ENCODE data around the gene PPP2R5D. TPM values are rescaled to one million over a fixed set of nuclear protein-coding genes. Genes with fewer than 3 reads are reported as not detected.
A peak's percentile ranks its signal among the peaks of the same experiment; 100 is the strongest.
"Not testable (repeated sequence)": the region's sequence is repeated elsewhere in the genome, so short reads cannot be mapped to it uniquely, and the experiment has no call there.

The PPP2R5D gene
- total and polyA plus RNA-seq, 4 donors = 42.9 to 86.8 (median 68.4) TPM

DNA sequence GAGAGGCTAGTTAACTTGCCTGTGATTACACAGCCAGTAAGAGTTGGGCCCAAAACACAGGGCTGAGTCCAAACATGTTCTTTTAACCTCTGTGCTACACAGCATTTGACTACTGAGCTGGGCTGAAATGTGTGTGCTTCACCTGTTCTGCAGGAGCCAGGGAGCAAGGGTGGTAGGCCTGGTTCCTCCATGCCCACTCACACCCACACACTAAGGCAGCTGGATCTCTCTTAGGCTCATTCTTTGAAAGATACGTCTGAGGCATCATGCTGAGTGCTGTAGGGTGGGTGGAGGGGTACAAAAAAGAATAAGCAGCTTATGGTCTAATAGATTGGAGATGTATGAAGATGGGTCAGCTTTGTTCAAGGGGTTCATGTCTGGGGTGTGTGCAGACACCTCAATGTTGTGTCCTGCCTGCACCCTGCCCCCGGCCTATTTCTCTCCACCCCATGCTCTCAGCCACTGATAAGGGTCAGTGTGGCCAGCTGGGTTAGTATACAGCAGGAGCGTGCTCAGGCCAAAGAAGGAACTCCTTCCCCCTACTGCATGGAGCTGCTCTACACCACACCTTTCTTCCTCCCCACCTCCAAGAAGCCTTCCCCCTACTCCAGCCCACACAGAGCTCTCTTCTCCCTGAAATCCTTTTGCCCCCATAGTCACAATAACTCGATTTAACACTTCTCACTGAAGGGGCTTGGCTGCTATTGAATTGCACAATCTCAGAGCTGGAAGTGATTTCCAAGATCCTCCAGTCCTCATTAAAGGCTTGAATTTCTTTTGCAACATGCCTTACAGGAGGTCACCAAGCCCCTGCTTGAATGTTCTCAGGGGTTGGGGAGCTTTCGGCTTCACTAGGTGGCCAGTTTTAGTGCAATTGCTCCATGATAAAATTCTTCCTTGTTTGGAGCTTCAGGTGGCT is 3.4 kb downstream of the PPP2R5D start:
- no peak overlapping the region for H3K27ac ChIP-seq (ENCODE audit: low read depth, low read length)
- H3K27me3 ChIP-seq (ENCODE audit: control insufficient read depth, insufficient read depth, low read length) = no peaks in the 10 kb centered on the region
- 75% methylated on average over 3 of the region's 5 CpGs for WGBS (ENCODE audit: insufficient coverage)
- DNase-seq (ENCODE audit: low read depth in 4 of 6, low spot score in 6 of 6) = no peak
- peaks cover 26% of the 10 kb centered on the region for H3K4me1 ChIP-seq (ENCODE audit: control insufficient read depth, insufficient read depth, low read length)
- H3K4me3 ChIP-seq (ENCODE audit: low read depth, low read length) = no peak overlapping the region
- peaks cover 27% of the 10 kb centered on the region for H3K36me3 ChIP-seq (ENCODE audit: control insufficient read depth, insufficient read depth, low read length)
- no peaks in the 10 kb centered on the region for H3K9me3 ChIP-seq (ENCODE audit: control insufficient read depth, insufficient read depth, low read length)

- Histone ChIP-seq H3K9me3 (ENCODE audit: control insufficient read depth, insufficient read depth, low read length) (no peaks in the 10 kb centered on the region), H3K27me3 (ENCODE audit: control insufficient read depth, insufficient read depth, low read length) (no peaks in the 10 kb centered on the region), H3K36me3 (ENCODE audit: control insufficient read depth, insufficient read depth, low read length) (peaks cover 30% of the 10 kb centered on the region), H3K27ac (ENCODE audit: low read depth, low read length) (no peak overlapping the region), H3K4me3 (ENCODE audit: low read depth, low read length) (no peak overlapping the region), H3K4me1 (ENCODE audit: control insufficient read depth, insufficient read depth, low read length) (peaks cover 21% of the 10 kb centered on the region)
- 80% methylated on average over 1 of the region's 1 CpG for WGBS (ENCODE audit: insufficient coverage)
- no peak for DNase-seq (ENCODE audit: low read depth in 4 of 6, low spot score in 6 of 6)
These were observed 4.2 kb downstream of the PPP2R5D start for GRCh38 chr6:42988486-42989020.

DNA sequence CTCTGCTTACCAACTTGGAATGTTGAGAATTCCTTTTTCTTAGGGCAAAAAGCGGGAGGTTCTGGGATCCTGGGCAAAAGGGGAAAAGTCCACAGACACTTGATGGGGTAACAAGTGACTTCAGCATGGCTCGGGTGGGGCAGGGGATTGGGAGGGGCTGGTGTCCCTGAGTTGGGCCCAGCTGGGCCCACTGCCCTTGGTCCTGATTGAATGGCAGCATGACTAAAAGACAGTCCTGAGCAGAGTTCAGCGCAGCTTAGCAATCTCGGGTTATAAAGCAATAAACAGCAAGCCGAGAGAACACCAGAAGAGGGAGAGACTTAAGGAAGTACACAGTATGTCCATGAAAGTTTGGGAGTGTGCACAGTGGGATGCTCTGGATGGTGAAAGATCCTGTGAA is 5.6 kb downstream of the PPP2R5D start:
- DNase-seq (ENCODE audit: low read depth in 4 of 6, low spot score in 6 of 6) = no peak
- WGBS (ENCODE audit: insufficient coverage) = 61% methylated on average over 5 of the region's 5 CpGs
- peaks cover 30% of the 10 kb centered on the region for H3K36me3 ChIP-seq (ENCODE audit: control insufficient read depth, insufficient read depth, low read length)
- no peak overlapping the region for H3K4me3 ChIP-seq (ENCODE audit: low read depth, low read length)
- peaks cover 16% of the 10 kb centered on the region for H3K4me1 ChIP-seq (ENCODE audit: control insufficient read depth, insufficient read depth, low read length)
- no peaks in the 10 kb centered on the region for H3K27me3 ChIP-seq (ENCODE audit: control insufficient read depth, insufficient read depth, low read length)
- H3K9me3 ChIP-seq (ENCODE audit: control insufficient read depth, insufficient read depth, low read length) = no peaks in the 10 kb centered on the region
- no peak overlapping the region for H3K27ac ChIP-seq (ENCODE audit: low read depth, low read length)

GRCh38 chr6:42993445-42993844 is 9.1 kb downstream of the PPP2R5D start:
- Histone ChIP-seq H3K36me3 (ENCODE audit: control insufficient read depth, insufficient read depth, low read length) (peaks cover 22% of the 10 kb centered on the region), H3K4me1 (ENCODE audit: control insufficient read depth, insufficient read depth, low read length) (no peaks in the 10 kb centered on the region), H3K4me3 (ENCODE audit: low read depth, low read length) (no peak overlapping the region), H3K27ac (ENCODE audit: low read depth, low read length) (no peak overlapping the region), H3K9me3 (ENCODE audit: control insufficient read depth, insufficient read depth, low read length) (no peaks in the 10 kb centered on the region), H3K27me3 (ENCODE audit: control insufficient read depth, insufficient read depth, low read length) (no peaks in the 10 kb centered on the region)
- no peak for DNase-seq (ENCODE audit: low read depth in 4 of 6, low spot score in 6 of 6)
- 100% methylated on average over 1 of the region's 2 CpGs for WGBS (ENCODE audit: insufficient coverage)

DNA sequence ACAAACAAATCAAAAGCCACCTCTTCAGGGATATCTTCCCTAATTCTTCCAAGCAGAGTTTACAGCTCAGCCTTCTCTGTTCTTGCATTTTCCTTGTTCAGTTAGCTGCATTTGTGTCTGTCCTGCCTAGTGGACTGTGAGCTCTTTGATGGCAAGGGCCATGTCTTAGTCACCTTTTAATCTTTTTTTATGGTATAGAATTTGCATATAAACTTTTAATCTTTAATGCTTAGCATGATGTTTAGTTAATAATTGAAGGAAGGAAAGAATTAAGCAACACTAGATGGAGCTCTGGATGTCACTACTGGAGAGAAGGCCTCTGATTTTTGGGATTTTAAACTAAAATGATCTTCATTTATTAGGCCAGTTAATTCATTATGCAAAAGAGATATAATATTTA is 12.1 kb downstream of the PPP2R5D start:
- DNase-seq (ENCODE audit: low read depth in 4 of 6, low spot score in 6 of 6) = peak in 1 of 6 donors; percentile 15
- no peaks in the 10 kb centered on the region for H3K4me1 ChIP-seq (ENCODE audit: control insufficient read depth, insufficient read depth, low read length)
- H3K27ac ChIP-seq (ENCODE audit: low read depth, low read length) = no peak overlapping the region
- peaks cover 18% of the 10 kb centered on the region for H3K36me3 ChIP-seq (ENCODE audit: control insufficient read depth, insufficient read depth, low read length)
- no peaks in the 10 kb centered on the region for H3K9me3 ChIP-seq (ENCODE audit: control insufficient read depth, insufficient read depth, low read length)
- H3K27me3 ChIP-seq (ENCODE audit: control insufficient read depth, insufficient read depth, low read length) = no peaks in the 10 kb centered on the region
- no peak overlapping the region for H3K4me3 ChIP-seq (ENCODE audit: low read depth, low read length)

DNA sequence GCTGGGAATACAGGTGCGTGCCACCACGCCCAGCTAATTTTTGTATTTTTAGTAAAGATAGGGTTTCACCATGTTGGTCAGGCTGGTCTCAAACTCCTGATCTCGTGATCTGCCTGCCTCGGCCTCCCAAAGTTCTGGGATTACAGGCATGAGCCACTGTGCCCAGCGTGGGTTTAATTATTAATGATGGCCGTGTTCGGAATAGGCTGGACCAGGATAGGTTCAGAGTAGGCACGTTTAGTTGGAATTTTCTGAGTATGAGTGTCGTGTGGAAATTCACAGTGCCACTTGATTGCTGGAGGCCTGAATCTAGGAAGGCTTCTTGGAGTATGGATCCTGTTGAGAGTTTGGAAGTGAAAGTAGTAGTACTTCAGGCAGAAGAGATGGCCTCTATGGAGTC is 13.8 kb downstream of the PPP2R5D start:
- H3K9me3 ChIP-seq (ENCODE audit: control insufficient read depth, insufficient read depth, low read length); H3K4me1 ChIP-seq (ENCODE audit: control insufficient read depth, insufficient read depth, low read length); H3K27me3 ChIP-seq (ENCODE audit: control insufficient read depth, insufficient read depth, low read length); DNase-seq (ENCODE audit: low read depth in 4 of 6, low spot score in 6 of 6); H3K4me3 ChIP-seq (ENCODE audit: low read depth, low read length); H3K27ac ChIP-seq (ENCODE audit: low read depth, low read length): not testable (repeated sequence)
- 89% methylated on average over 9 of the region's 9 CpGs for WGBS (ENCODE audit: insufficient coverage)
- peaks cover 25% of the 10 kb centered on the region for H3K36me3 ChIP-seq (ENCODE audit: control insufficient read depth, insufficient read depth, low read length)

GRCh38 chr6:43001843-43002242 is 17.5 kb downstream of the PPP2R5D start:
- DNase-seq (ENCODE audit: low read depth in 4 of 6, low spot score in 6 of 6) = no peak
- Histone ChIP-seq H3K27ac (ENCODE audit: low read depth, low read length) (no peak overlapping the region), H3K27me3 (ENCODE audit: control insufficient read depth, insufficient read depth, low read length) (no peaks in the 10 kb centered on the region), H3K4me3 (ENCODE audit: low read depth, low read length) (no peak overlapping the region), H3K4me1 (ENCODE audit: control insufficient read depth, insufficient read depth, low read length) (no peaks in the 10 kb centered on the region), H3K36me3 (ENCODE audit: control insufficient read depth, insufficient read depth, low read length) (peaks cover 46% of the 10 kb centered on the region), H3K9me3 (ENCODE audit: control insufficient read depth, insufficient read depth, low read length) (no peaks in the 10 kb centered on the region)
- WGBS (ENCODE audit: insufficient coverage) = 100% methylated on average over 6 of the region's 8 CpGs

DNA sequence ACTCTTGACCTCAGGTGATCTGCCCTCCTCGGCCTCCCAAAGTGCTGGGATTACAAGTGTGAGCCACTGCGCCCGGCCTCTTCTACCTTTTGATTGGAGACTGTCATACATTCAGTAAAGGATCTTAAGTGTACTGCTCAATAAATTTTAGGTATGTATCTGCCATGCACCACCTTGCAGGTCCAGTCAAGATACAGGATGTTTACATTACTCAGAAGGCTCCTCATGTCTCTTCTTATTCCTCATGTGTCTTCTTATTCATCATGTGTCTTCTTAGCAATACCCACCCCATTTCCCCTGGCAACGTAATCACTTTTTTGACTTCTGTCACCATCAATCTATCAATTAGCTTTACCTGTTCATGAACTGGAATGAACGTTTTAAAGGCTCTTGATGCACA is 21.5 kb downstream of the PPP2R5D start:
- peaks cover 76% of the 10 kb centered on the region for H3K36me3 ChIP-seq (ENCODE audit: control insufficient read depth, insufficient read depth, low read length)

GRCh38 chr6:43006251-43006650 is 21.9 kb downstream of the PPP2R5D start:
- H3K27me3 ChIP-seq (ENCODE audit: control insufficient read depth, insufficient read depth, low read length) = no peaks in the 10 kb centered on the region
- H3K9me3 ChIP-seq (ENCODE audit: control insufficient read depth, insufficient read depth, low read length) = no peaks in the 10 kb centered on the region
- 95% methylated on average over 10 of the region's 11 CpGs for WGBS (ENCODE audit: insufficient coverage)
- H3K36me3 ChIP-seq (ENCODE audit: control insufficient read depth, insufficient read depth, low read length) = peaks cover 78% of the 10 kb centered on the region
- H3K4me3 ChIP-seq (ENCODE audit: low read depth, low read length) = no peak overlapping the region
- no peak for DNase-seq (ENCODE audit: low read depth in 4 of 6, low spot score in 6 of 6)
- no peaks in the 10 kb centered on the region for H3K4me1 ChIP-seq (ENCODE audit: control insufficient read depth, insufficient read depth, low read length)
- no peak overlapping the region for H3K27ac ChIP-seq (ENCODE audit: low read depth, low read length)

More for the DNA sequence above, 21.5 kb downstream of the PPP2R5D start:
- Histone ChIP-seq H3K4me3 (ENCODE audit: low read depth, low read length) (no peak overlapping the region), H3K27ac (ENCODE audit: low read depth, low read length) (no peak overlapping the region), H3K27me3 (ENCODE audit: control insufficient read depth, insufficient read depth, low read length) (no peaks in the 10 kb centered on the region), H3K9me3 (ENCODE audit: control insufficient read depth, insufficient read depth, low read length) (no peaks in the 10 kb centered on the region), H3K4me1 (ENCODE audit: control insufficient read depth, insufficient read depth, low read length) (no peaks in the 10 kb centered on the region)
- no peak for DNase-seq (ENCODE audit: low read depth in 4 of 6, low spot score in 6 of 6)
- 94% methylated on average over 1 of the region's 5 CpGs for WGBS (ENCODE audit: insufficient coverage)

DNA sequence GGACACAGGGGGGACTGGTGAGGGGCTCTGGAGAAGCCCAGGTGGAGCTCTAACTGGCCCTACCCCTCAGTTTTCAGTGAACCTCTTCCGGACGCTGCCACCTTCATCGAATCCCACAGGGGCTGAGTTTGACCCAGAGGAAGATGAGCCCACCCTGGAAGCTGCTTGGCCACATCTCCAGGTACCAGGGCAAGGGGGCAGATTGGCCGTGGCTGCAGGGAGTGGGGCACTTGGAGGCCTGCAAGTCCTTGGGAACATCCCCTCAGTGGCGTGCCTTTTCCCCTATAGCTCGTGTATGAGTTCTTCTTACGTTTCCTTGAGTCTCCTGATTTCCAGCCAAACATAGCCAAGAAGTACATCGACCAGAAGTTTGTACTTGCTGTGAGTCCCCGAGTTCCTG is 22.8 kb downstream of the PPP2R5D start:
- peaks cover 82% of the 10 kb centered on the region for H3K36me3 ChIP-seq (ENCODE audit: control insufficient read depth, insufficient read depth, low read length)
- H3K27ac ChIP-seq (ENCODE audit: low read depth, low read length) = no peak overlapping the region
- 95% methylated on average over 7 of the region's 9 CpGs for WGBS (ENCODE audit: insufficient coverage)
- no peak overlapping the region for H3K4me3 ChIP-seq (ENCODE audit: low read depth, low read length)
- no peak for DNase-seq (ENCODE audit: low read depth in 4 of 6, low spot score in 6 of 6)
- H3K27me3 ChIP-seq (ENCODE audit: control insufficient read depth, insufficient read depth, low read length) = no peaks in the 10 kb centered on the region
- no peaks in the 10 kb centered on the region for H3K9me3 ChIP-seq (ENCODE audit: control insufficient read depth, insufficient read depth, low read length)
- H3K4me1 ChIP-seq (ENCODE audit: control insufficient read depth, insufficient read depth, low read length) = peaks cover 7% of the 10 kb centered on the region
